RWPE2 (cell line): ENCODE measurements around the gene RBMS3.
A peak's percentile ranks its signal among the peaks of the same experiment; 100 is the strongest.

Source experiments
- ATAC-seq: fragments of 200-7000 bp; cut with Tn5 transposase; 3 replicates; pipeline ENCODE4 v1.9.1; 2021; ENCODE audit warnings: low read depth
- DNase-seq: peaks from one replicate; pipeline ENCODE4 v3.0.0-alpha.2; 2020; ENCODE audit warnings: low spot score
- H3K27ac ChIP-seq: fragments of 450-650 bp; 2 replicates; pipeline ENCODE4 v1.5.1; 2017; ENCODE audit warnings: mild to moderate bottlenecking; ENCODE audit not compliant: poor library complexity, severe bottlenecking
- H3K27me3 ChIP-seq: fragments of 250-450 bp; sonication (Bioruptor Pico); 2 replicates; pipeline ENCODE4 v1.5.1; 2021; ENCODE audit warnings: mild to moderate bottlenecking, moderate library complexity; ENCODE audit not compliant: insufficient read depth, poor library complexity, severe bottlenecking
- H3K36me3 ChIP-seq: fragments of 250-450 bp; sonication (Bioruptor Pico); 2 replicates; pipeline ENCODE4 v1.5.1; 2020; ENCODE audit warnings: low read depth, mild to moderate bottlenecking, moderate library complexity
- H3K4me1 ChIP-seq: fragments of 250-450 bp; sonication (Bioruptor Pico); 2 replicates; pipeline ENCODE4 v1.5.1; 2021; ENCODE audit warnings: mild to moderate bottlenecking, moderate library complexity; ENCODE audit not compliant: insufficient read depth, poor library complexity, severe bottlenecking
- H3K4me3 ChIP-seq: fragments of 250-450 bp; sonication (Bioruptor Pico); 2 replicates; pipeline ENCODE4 v1.5.1; 2021; ENCODE audit warnings: mild to moderate bottlenecking, moderate library complexity; ENCODE audit not compliant: severe bottlenecking
- H3K9me3 ChIP-seq: fragments of 250-450 bp; sonication (Bioruptor Pico); 2 replicates; pipeline ENCODE4 v1.5.1; 2021; ENCODE audit warnings: mild to moderate bottlenecking, moderate library complexity; ENCODE audit not compliant: severe bottlenecking
- TF ChIP-seq, protein P1 (sequence below): fragments of 450-650 bp; IDR thresholded peaks from one replicate; pipeline ENCODE4 v1.5.1; 2017; ENCODE audit warnings: mild to moderate bottlenecking, moderate library complexity; ENCODE audit not compliant: poor library complexity, severe bottlenecking

Gene RBMS3

DNA sequence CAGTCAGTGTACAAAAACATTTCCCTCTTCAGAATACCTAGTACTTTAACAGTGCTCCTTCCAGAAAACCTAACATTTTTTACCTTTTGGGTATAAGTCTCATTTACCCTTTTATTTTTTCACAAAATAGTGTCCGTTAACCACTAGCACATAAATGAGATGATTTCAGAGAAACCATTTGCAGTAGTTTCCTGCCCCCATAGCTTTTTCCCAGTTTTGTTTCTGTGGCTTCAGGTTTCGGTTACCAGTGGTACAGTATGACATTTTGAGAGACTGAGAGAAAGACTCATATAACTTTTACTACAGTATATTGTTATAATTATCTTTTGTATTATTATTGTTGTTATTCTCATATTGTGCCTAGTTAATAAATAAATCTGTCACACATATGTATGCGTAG lies 6.2 kb upstream of the RBMS3 start:
- no peak overlapping the region for H3K4me3 ChIP-seq
- H3K9me3 ChIP-seq = no peaks in the 10 kb centered on the region
- TF ChIP-seq, protein P1, sequence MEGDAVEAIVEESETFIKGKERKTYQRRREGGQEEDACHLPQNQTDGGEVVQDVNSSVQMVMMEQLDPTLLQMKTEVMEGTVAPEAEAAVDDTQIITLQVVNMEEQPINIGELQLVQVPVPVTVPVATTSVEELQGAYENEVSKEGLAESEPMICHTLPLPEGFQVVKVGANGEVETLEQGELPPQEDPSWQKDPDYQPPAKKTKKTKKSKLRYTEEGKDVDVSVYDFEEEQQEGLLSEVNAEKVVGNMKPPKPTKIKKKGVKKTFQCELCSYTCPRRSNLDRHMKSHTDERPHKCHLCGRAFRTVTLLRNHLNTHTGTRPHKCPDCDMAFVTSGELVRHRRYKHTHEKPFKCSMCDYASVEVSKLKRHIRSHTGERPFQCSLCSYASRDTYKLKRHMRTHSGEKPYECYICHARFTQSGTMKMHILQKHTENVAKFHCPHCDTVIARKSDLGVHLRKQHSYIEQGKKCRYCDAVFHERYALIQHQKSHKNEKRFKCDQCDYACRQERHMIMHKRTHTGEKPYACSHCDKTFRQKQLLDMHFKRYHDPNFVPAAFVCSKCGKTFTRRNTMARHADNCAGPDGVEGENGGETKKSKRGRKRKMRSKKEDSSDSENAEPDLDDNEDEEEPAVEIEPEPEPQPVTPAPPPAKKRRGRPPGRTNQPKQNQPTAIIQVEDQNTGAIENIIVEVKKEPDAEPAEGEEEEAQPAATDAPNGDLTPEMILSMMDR = no peak
- no peak for ATAC-seq
- peaks cover 4% of the 10 kb centered on the region for H3K4me1 ChIP-seq
- no peaks in the 10 kb centered on the region for H3K27me3 ChIP-seq
- DNase-seq = no peak
- H3K27ac ChIP-seq = no peak overlapping the region
- no peaks in the 10 kb centered on the region for H3K36me3 ChIP-seq

- TF ChIP-seq, protein P1 = no peak
- Histone ChIP-seq H3K36me3 (no peaks in the 10 kb centered on the region), H3K9me3 (no peaks in the 10 kb centered on the region), H3K27me3 (no peaks in the 10 kb centered on the region), H3K4me1 (peaks cover 4% of the 10 kb centered on the region), H3K27ac (no peak overlapping the region), H3K4me3 (no peak overlapping the region)
- ATAC-seq (no peak), DNase-seq (no peak)
Observed at GRCh38 chr3:29275309-29275708, 5.6 kb upstream of the RBMS3 start.

- no peak overlapping the region for H3K4me3 ChIP-seq
- H3K9me3 ChIP-seq = no peaks in the 10 kb centered on the region
- H3K27me3 ChIP-seq = no peaks in the 10 kb centered on the region
- TF ChIP-seq, protein P1 = no peak
- no peaks in the 10 kb centered on the region for H3K4me1 ChIP-seq
- DNase-seq (no peak), ATAC-seq (no peak)
- H3K36me3 ChIP-seq = no peaks in the 10 kb centered on the region
- no peak overlapping the region for H3K27ac ChIP-seq
Observed at GRCh38 chr3:29277249-29277648, 3.6 kb upstream of the RBMS3 start.

DNA sequence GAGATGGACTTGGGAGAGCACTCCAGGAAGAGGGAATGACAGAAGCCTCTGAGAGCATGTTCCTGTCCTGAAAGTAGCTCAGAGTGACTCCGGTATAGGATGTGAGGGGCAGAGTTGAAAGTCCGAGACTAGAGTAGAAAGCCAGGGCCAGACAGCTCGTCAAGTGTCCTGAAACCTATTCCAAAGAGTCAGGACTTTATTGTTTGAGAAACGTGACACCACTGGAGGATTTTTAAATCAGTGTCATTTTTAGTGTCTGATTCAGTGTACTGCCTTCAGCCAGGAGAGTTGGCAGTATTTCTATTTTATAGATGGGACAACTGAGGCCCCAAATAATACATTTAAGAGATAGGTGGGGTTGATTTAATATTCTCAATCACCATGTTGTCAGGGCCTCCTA lies 1.6 kb upstream of the RBMS3 start:
- ATAC-seq (no peak), DNase-seq (no peak)
- H3K36me3 ChIP-seq = no peaks in the 10 kb centered on the region
- no peak overlapping the region for H3K27ac ChIP-seq
- H3K4me3 ChIP-seq = no peak overlapping the region
- H3K27me3 ChIP-seq = no peaks in the 10 kb centered on the region
- TF ChIP-seq, protein P1 = no peak
- peaks cover 8% of the 10 kb centered on the region for H3K4me1 ChIP-seq
- H3K9me3 ChIP-seq = no peaks in the 10 kb centered on the region

DNA sequence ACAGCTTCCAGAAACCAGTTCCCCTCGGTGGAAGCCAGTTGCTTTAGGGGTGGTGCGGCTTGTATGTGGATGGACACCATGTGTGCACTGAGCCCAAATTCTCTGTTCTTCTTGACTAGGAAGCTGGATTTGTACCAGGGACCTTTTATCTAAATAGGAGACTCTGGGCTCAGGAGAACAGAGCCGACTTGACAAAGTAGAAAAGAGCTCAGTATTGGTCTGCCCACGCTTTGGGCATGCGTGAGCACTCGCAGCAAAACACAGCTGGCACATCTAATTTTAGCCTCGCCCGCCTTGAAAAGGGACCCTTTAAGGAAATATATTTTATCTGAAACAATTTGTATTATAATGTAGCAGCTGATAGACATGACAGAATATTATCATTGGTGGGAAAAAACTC lies 1.1 kb upstream of the RBMS3 start:
- Histone ChIP-seq H3K27me3 (no peaks in the 10 kb centered on the region), H3K9me3 (no peaks in the 10 kb centered on the region), H3K27ac (peak overlapping the region; percentile 82), H3K4me1 (peaks cover 10% of the 10 kb centered on the region), H3K36me3 (no peaks in the 10 kb centered on the region), H3K4me3 (no peak overlapping the region)
- ATAC-seq (no peak), DNase-seq (no peak)
- TF ChIP-seq, protein P1 = no peak
